Measurements from ENCODE around the gene STX1A.

Gene STX1A

GRCh38 chr7:73706126-73707044, 13.1 kb downstream of the STX1A start:
- Histone ChIP-seq H3K4me3 (no peak overlapping the region), H3K27ac (peak overlapping the region; percentile 20 to 47)
- DNase-seq (ENCODE audit: low spot score), result no peak
- TF ChIP-seq, protein P1, sequence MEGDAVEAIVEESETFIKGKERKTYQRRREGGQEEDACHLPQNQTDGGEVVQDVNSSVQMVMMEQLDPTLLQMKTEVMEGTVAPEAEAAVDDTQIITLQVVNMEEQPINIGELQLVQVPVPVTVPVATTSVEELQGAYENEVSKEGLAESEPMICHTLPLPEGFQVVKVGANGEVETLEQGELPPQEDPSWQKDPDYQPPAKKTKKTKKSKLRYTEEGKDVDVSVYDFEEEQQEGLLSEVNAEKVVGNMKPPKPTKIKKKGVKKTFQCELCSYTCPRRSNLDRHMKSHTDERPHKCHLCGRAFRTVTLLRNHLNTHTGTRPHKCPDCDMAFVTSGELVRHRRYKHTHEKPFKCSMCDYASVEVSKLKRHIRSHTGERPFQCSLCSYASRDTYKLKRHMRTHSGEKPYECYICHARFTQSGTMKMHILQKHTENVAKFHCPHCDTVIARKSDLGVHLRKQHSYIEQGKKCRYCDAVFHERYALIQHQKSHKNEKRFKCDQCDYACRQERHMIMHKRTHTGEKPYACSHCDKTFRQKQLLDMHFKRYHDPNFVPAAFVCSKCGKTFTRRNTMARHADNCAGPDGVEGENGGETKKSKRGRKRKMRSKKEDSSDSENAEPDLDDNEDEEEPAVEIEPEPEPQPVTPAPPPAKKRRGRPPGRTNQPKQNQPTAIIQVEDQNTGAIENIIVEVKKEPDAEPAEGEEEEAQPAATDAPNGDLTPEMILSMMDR (IDR thresholded peaks at IDR 0.05), result no peak

GRCh38 chr7:73705551-73705920, 13.9 kb downstream of the STX1A start:
- no peak for DNase-seq (ENCODE audit: low spot score)
- Histone ChIP-seq H3K27ac (peak overlapping the region; percentile 20 to 47), H3K4me3 (no peak overlapping the region)
- TF ChIP-seq, protein P1 (IDR thresholded peaks at IDR 0.05), result no peak

DNA sequence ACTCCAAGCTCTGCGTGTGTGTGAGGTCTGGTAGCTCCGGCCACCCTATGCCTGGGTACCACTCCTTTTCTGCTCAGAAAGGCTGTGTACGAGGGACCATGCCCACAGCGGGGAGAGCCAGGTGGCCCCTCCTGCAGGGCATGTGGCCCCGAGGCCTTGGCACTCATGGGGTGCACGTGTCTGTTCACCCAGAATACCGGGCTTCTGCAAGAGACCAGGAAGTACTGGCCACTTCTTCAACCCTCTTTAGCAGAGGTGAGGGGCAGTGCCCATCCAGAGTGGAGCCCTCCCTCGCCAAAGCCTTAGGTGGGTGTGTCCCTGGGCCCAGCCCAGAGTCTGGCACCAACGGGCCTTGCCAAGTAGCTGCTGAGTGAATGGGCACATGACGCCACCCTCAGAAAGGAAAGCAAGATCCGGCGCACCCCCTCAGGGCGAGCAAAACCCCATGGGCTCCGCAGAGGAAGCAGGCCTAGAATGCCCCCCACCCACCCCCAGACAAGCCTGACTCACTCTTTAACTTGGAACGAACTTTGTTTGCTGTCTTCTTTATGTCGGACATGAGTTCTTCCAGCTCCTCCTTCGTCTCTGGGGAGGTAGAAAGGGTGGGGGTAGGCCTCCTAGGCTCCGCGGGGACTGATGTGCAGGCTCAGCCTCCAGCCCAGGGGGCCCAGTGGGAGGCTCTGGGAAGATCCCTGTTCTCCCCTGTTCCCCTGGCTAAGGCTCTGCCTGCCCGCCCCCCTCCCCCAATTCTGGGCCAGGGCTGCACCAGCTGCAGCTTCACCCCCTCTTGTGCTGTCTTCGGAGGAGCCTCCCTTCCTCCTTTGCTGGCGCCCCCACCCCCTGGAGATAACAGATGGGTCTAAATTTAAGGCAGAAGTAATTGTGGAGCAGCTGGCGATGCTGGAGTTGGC, 14.6 kb downstream of the STX1A start:
- H3K27ac ChIP-seq, result peak overlapping the region in 1 of 2 donors; percentile 47
- TF ChIP-seq, protein P1 (IDR thresholded peaks at IDR 0.05), result no peak
- no peak for DNase-seq (ENCODE audit: low spot score)
- H3K4me3 ChIP-seq, result no peak overlapping the region

DNA sequence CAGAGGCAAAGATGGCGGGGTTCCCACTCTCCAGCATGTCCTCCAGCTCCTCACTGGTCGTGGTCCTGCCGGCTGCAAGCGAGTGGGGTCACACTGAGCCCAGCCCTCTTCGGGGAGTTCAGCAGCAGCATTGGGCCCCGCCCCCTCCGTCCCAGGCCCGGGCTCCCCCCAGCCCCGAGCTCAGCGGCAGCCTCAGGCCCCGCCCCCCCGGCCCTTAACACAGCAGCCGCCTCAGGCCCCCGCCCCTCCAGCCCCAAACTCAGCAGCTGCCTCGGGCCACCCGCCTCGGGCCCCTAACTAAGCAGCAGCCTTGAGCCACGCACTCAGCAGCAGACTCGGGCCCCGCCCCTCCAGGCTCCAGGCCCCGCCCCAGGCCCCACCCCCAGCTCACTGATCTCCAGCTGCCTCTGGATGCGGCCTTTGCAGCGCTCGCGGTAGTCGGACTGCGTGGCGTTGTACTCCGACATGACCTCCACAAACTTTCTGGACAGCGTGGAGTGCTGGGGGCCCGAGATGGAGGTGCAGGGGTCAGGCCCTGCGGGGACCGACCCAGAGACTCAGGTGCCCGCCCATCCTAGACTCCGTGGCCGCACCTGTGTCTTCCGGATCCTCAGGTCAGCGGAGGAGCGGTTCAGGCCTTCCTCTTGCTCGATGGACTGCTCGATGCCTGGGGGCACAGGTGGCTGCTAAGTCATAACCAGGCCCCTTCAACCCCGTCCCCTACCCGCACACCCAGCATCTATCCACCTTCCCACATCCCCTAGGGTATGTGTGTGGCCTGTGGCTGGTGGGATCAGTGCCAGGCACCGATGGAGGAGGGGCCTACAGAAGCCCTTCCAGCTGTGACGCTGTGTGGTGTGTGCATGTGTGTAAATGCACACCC, 15.5 kb downstream of the STX1A start:
- TF ChIP-seq, protein P1 (IDR thresholded peaks at IDR 0.05), result no peak
- Histone ChIP-seq H3K4me3 (peak overlapping the region; percentile 46), H3K27ac (peak overlapping the region in 1 of 2 donors; percentile 47)
- no peak for DNase-seq (ENCODE audit: low spot score)

DNA sequence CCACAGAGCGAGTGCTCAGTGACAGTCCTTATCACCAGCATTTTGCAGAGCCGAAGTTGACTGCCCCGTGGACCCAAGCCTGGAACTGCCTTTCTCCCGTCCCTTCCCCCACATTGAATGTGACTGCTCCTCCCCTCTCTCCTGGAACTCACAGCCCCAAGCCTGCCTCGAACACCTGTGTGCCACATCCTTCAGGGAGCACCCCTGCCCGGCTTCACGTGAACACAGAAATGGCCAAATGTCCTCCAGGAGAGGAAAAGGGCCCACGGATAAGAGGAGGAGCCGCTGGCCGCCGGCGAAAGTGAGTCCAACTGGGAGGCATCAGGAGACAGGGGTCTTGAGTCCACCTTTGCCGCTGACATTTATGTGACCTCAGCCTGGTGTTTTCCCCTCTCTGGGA, 16.2 kb downstream of the STX1A start:
- TF ChIP-seq, protein P1 (IDR thresholded peaks at IDR 0.05), result no peak
- H3K4me3 ChIP-seq, result no peak overlapping the region
- no peak overlapping the region for H3K27ac ChIP-seq

DNA sequence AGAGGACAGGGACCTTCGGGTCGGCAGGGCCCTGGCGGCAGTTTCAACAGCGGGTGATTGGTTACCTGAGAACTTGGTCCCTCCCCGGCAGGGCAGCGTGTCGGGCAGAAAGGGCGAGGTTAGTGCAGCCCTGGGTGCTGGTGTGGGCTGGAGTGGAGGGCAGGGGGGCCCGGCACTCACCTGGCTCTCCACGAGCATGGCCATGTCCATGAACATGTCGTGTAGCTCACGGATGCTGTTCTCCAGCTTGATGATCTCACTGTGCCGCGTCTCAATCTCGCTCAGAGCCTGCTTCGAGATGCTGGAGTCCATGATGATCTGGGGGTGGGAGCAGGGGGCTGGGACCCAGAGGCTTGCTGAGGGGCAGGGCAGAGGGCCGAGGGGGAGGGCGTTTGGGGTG, 16.8 kb downstream of the STX1A start:
- TF ChIP-seq, protein P1 (IDR thresholded peaks at IDR 0.05), result no peak
- DNase-seq (ENCODE audit: low spot score), result no peak
- Histone ChIP-seq H3K4me3 (no peak overlapping the region), H3K27ac (no peak overlapping the region)

More for the DNA sequence above, 16.2 kb downstream of the STX1A start:
- no peak for DNase-seq (ENCODE audit: low spot score)
